Measurements from ENCODE around the gene EHD4.

EHD4 gene

DNA sequence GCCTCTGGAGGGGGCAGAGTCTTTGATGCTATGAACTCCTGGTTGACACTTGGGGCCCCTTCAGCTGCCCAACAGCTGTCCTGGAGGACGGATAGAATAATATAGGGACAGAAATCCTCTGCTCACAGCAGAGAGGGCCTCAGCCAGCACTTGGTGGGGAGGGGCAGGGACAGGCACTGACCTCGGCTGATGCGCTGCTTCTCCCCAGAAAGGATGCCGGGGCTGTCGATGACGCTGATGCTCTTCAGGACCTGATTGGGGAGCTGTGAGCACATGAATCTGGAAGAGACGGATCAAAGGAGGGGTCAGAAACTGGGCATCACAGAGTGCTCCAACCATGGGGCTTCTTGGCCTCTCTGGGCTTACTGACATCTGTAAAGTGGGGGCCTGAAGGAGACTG lies 29.5 kb downstream of the EHD4 start:
- Histone ChIP-seq H3K9me3 (ENCODE audit: insufficient read depth, low read length) (no peaks in the 10 kb centered on the region), H3K79me2 (ENCODE audit: low read length) (no peaks in the 10 kb centered on the region), H3K27me3 (ENCODE audit: low read depth, low read length) (no peaks in the 10 kb centered on the region), H3K4me1 (ENCODE audit: low read length) (no peaks in the 10 kb centered on the region), H3K4me3 (ENCODE audit: low read length) (no peak overlapping the region), H2AFZ (ENCODE audit: low read depth, low read length) (no peak overlapping the region), H4K20me1 (ENCODE audit: insufficient read depth, low read length) (peaks cover 14% of the 10 kb centered on the region; the same call in 1 of the 2 replicates), H3K4me2 (ENCODE audit: low read length) (no peak overlapping the region), H3K9ac (ENCODE audit: low read length) (no peak overlapping the region), H3K27ac (ENCODE audit: low read length) (no peak overlapping the region), H3K36me3 (replicated peaks; ENCODE audit: low read depth, low read length) (peaks cover 10% of the 10 kb centered on the region)
- TF ChIP-seq, protein P1, sequence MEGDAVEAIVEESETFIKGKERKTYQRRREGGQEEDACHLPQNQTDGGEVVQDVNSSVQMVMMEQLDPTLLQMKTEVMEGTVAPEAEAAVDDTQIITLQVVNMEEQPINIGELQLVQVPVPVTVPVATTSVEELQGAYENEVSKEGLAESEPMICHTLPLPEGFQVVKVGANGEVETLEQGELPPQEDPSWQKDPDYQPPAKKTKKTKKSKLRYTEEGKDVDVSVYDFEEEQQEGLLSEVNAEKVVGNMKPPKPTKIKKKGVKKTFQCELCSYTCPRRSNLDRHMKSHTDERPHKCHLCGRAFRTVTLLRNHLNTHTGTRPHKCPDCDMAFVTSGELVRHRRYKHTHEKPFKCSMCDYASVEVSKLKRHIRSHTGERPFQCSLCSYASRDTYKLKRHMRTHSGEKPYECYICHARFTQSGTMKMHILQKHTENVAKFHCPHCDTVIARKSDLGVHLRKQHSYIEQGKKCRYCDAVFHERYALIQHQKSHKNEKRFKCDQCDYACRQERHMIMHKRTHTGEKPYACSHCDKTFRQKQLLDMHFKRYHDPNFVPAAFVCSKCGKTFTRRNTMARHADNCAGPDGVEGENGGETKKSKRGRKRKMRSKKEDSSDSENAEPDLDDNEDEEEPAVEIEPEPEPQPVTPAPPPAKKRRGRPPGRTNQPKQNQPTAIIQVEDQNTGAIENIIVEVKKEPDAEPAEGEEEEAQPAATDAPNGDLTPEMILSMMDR (IDR thresholded peaks at IDR 0.05; ENCODE audit: low read depth, low read length), result no peak

GRCh38 chr15:41941644-41942415 lies 30.5 kb downstream of the EHD4 start:
- Histone ChIP-seq H4K20me1 (ENCODE audit: insufficient read depth, low read length) (peaks cover 14% of the 10 kb centered on the region; the same call in 1 of the 2 replicates), H3K27ac (ENCODE audit: low read length) (no peak overlapping the region), H3K9ac (ENCODE audit: low read length) (no peak overlapping the region), H3K4me1 (ENCODE audit: low read length) (no peaks in the 10 kb centered on the region), H3K4me2 (ENCODE audit: low read length) (no peak overlapping the region), H3K27me3 (ENCODE audit: low read depth, low read length) (no peaks in the 10 kb centered on the region), H3K79me2 (ENCODE audit: low read length) (no peaks in the 10 kb centered on the region), H2AFZ (ENCODE audit: low read depth, low read length) (no peak overlapping the region), H3K4me3 (ENCODE audit: low read length) (no peak overlapping the region), H3K9me3 (ENCODE audit: insufficient read depth, low read length) (no peaks in the 10 kb centered on the region), H3K36me3 (replicated peaks; ENCODE audit: low read depth, low read length) (peaks cover 10% of the 10 kb centered on the region)
- no peak for TF ChIP-seq EZH2phosphoT487 (IDR thresholded peaks at IDR 0.05; ENCODE audit: low read depth)
- TF ChIP-seq, protein P1 (IDR thresholded peaks at IDR 0.05; ENCODE audit: low read depth, low read length), result no peak

GRCh38 chr15:41940441-41940857 lies 31.9 kb downstream of the EHD4 start:
- Histone ChIP-seq H3K9ac (ENCODE audit: low read length) (no peak overlapping the region), H4K20me1 (ENCODE audit: insufficient read depth, low read length) (peaks cover 20% of the 10 kb centered on the region)
- no peak for TF ChIP-seq EZH2phosphoT487 (IDR thresholded peaks at IDR 0.05; ENCODE audit: low read depth)
- TF ChIP-seq, protein P1 (IDR thresholded peaks at IDR 0.05; ENCODE audit: low read depth, low read length), result no peak

DNA sequence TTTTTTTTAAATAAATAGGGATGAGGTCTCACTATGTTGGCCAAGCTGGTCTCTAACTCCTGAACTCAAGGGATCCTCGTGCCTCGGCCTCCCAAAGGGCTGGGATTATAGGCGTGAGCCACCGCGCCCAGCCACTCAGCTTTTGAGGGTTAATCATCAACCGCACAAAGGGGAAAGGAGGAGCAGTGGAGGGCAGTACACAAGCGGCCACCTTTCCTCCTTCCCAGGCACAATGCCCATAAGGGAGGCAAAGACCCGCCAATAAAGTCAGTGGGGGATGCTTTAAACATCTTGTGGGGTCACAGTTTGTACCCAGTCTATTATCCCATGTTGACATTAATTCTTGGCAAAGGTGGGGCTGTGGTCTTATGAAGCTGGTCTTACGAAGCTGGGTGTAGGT lies 32.4 kb downstream of the EHD4 start:
- Histone ChIP-seq H3K36me3 (replicated peaks; ENCODE audit: low read depth, low read length) (peaks cover 10% of the 10 kb centered on the region), H3K4me1 (ENCODE audit: low read length) (peaks cover 9% of the 10 kb centered on the region; the same call in 1 of the 2 replicates), H3K27me3 (ENCODE audit: low read depth, low read length) (no peaks in the 10 kb centered on the region), H3K4me2 (ENCODE audit: low read length) (no peak overlapping the region), H3K27ac (ENCODE audit: low read length) (no peak overlapping the region), H3K79me2 (ENCODE audit: low read length) (no peaks in the 10 kb centered on the region), H3K9me3 (ENCODE audit: insufficient read depth, low read length) (no peaks in the 10 kb centered on the region), H4K20me1 (ENCODE audit: insufficient read depth, low read length) (peaks cover 15% of the 10 kb centered on the region), H3K9ac (ENCODE audit: low read length) (no peak overlapping the region), H3K4me3 (ENCODE audit: low read length) (no peak overlapping the region), H2AFZ (ENCODE audit: low read depth, low read length) (no peak overlapping the region)
- no peak for TF ChIP-seq EZH2phosphoT487 (IDR thresholded peaks at IDR 0.05; ENCODE audit: low read depth)
- TF ChIP-seq, protein P1 (IDR thresholded peaks at IDR 0.05; ENCODE audit: low read depth, low read length), result no peak

More at GRCh38 chr15:41940441-41940857, 31.9 kb downstream of the EHD4 start:
- Histone ChIP-seq H3K27ac (ENCODE audit: low read length) (no peak overlapping the region), H3K79me2 (ENCODE audit: low read length) (no peaks in the 10 kb centered on the region), H3K27me3 (ENCODE audit: low read depth, low read length) (no peaks in the 10 kb centered on the region), H3K4me2 (ENCODE audit: low read length) (no peak overlapping the region), H3K4me1 (ENCODE audit: low read length) (peaks cover 4% of the 10 kb centered on the region; the same call in 1 of the 2 replicates), H3K9me3 (ENCODE audit: insufficient read depth, low read length) (no peaks in the 10 kb centered on the region), H3K36me3 (replicated peaks; ENCODE audit: low read depth, low read length) (peaks cover 10% of the 10 kb centered on the region), H3K4me3 (ENCODE audit: low read length) (no peak overlapping the region), H2AFZ (ENCODE audit: low read depth, low read length) (no peak overlapping the region)
